MM.1S (cell line): ENCODE results near the gene LDHAL6A.

Experiments
- DNase-seq: peaks from one replicate; pipeline ENCODE4 v3.0.0-alpha.2; 2015
- H2AFZ ChIP-seq: fragments of 300-600 bp; sonication (generic); 2 replicates; pipeline ENCODE4 v1.6.0; 2016; ENCODE audit warnings: antibody characterized with exemption, low read length
- H3F3A ChIP-seq: fragments of 300-600 bp; sonication (generic); 2 replicates; pipeline ENCODE4 v1.6.1; 2016; ENCODE audit warnings: mild to moderate bottlenecking, antibody characterized with exemption, low read length, moderate library complexity, mixed read lengths; ENCODE audit not compliant: insufficient read depth
- H3K27ac ChIP-seq: fragments of 300-600 bp; sonication (generic); 2 replicates; pipeline ENCODE4 v1.5.1; 2016; ENCODE audit warnings: mild to moderate bottlenecking, low read length
- H3K27me3 ChIP-seq: fragments of 300-600 bp; sonication (generic); replicated peaks from 2 replicates; pipeline ENCODE4 v1.6.0; 2016; ENCODE audit warnings: low read length; ENCODE audit not compliant: insufficient read depth
- H3K36me3 ChIP-seq: fragments of 300-600 bp; sonication (generic); replicated peaks from 2 replicates; pipeline ENCODE4 v1.6.1; 2016; ENCODE audit warnings: mild to moderate bottlenecking, low read length, mixed read lengths; ENCODE audit not compliant: insufficient read depth
- H3K4me1 ChIP-seq: fragments of 300-600 bp; sonication (generic); 2 replicates; pipeline ENCODE4 v1.6.1; 2016; ENCODE audit warnings: low read length, mixed read lengths
- H3K4me2 ChIP-seq: fragments of 300-600 bp; sonication (generic); 2 replicates; pipeline ENCODE4 v1.6.0; 2016; ENCODE audit warnings: low read depth, low read length
- H3K4me3 ChIP-seq: fragments of 300-600 bp; sonication (generic); 2 replicates; pipeline ENCODE4 v1.5.1; 2016; ENCODE audit warnings: low read length, mixed read lengths
- H3K79me2 ChIP-seq: fragments of 300-600 bp; sonication (generic); 2 replicates; pipeline ENCODE4 v1.6.1; 2016; ENCODE audit warnings: mixed run types, low read length, mixed read lengths
- H3K9ac ChIP-seq: fragments of 300-600 bp; sonication (generic); 2 replicates; pipeline ENCODE4 v1.6.1; 2016; ENCODE audit warnings: low read length, mixed read lengths
- H3K9me2 ChIP-seq: fragments of 300-600 bp; sonication (generic); replicated peaks from 2 replicates; pipeline ENCODE4 v1.6.1; 2016; ENCODE audit warnings: mild to moderate bottlenecking, low read length, mixed read lengths; ENCODE audit not compliant: insufficient read depth
- H3K9me3 ChIP-seq: fragments of 300-600 bp; sonication (generic); replicated peaks from 2 replicates; pipeline ENCODE4 v1.6.1; 2016; ENCODE audit warnings: mild to moderate bottlenecking, low read length, mixed read lengths; ENCODE audit not compliant: insufficient read depth
- H4K20me1 ChIP-seq: fragments of 300-600 bp; sonication (generic); 2 replicates; pipeline ENCODE4 v1.6.1; 2016; ENCODE audit warnings: mild to moderate bottlenecking, low read length, moderate library complexity, mixed read lengths; ENCODE audit not compliant: insufficient read depth
- CTCF ChIP-seq: fragments of 300-600 bp; sonication (generic); IDR thresholded peaks from 2 replicates; pipeline ENCODE4 v1.5.1; 2016; ENCODE audit warnings: antibody characterized with exemption, low read length, mixed read lengths
- EZH2 ChIP-seq: fragments of 300-600 bp; sonication (generic); optimal IDR thresholded peaks from 2 replicates; pipeline ENCODE3; 2017; ENCODE audit warnings: low read depth, mild to moderate bottlenecking, antibody characterized with exemption, low read length, mixed read lengths
- EZH2phosphoT487 ChIP-seq: fragments of 300-600 bp; sonication (generic); IDR thresholded peaks from 2 replicates; pipeline ENCODE4 v1.6.1; 2018; ENCODE audit warnings: antibody characterized with exemption, low read length

Gene LDHAL6A

GRCh38 chr11:18419040-18419439 lies 36.6 kb upstream of the LDHAL6A start:
- no peak for DNase-seq
- Histone ChIP-seq H3K4me3 (no peak overlapping the region), H3K36me3 (no peaks in the 10 kb centered on the region), H3K9me3 (no peaks in the 10 kb centered on the region), H3K79me2 (no peaks in the 10 kb centered on the region), H2AFZ (no peak overlapping the region), H3K4me1 (no peaks in the 10 kb centered on the region), H3K4me2 (no peak overlapping the region), H3K27me3 (no peaks in the 10 kb centered on the region), H3K27ac (no peak overlapping the region), H3K9me2 (no peaks in the 10 kb centered on the region), H3K9ac (no peak overlapping the region), H3F3A (no peaks in the 10 kb centered on the region), H4K20me1 (no peaks in the 10 kb centered on the region)
- TF ChIP-seq EZH2 (no peak), CTCF (no peak), EZH2phosphoT487 (no peak)

GRCh38 chr11:18420067-18420466 lies 35.6 kb upstream of the LDHAL6A start:
- Histone ChIP-seq H3K27me3 (no peaks in the 10 kb centered on the region), H3K4me3 (no peak overlapping the region), H3K4me2 (no peak overlapping the region), H2AFZ (no peak overlapping the region), H3K4me1 (no peaks in the 10 kb centered on the region), H3K9ac (no peak overlapping the region), H3K36me3 (no peaks in the 10 kb centered on the region), H3F3A (no peaks in the 10 kb centered on the region), H4K20me1 (no peaks in the 10 kb centered on the region), H3K79me2 (no peaks in the 10 kb centered on the region), H3K9me3 (no peaks in the 10 kb centered on the region), H3K27ac (no peak overlapping the region), H3K9me2 (no peaks in the 10 kb centered on the region)
- TF ChIP-seq CTCF (no peak), EZH2phosphoT487 (no peak), EZH2 (no peak)
- no peak for DNase-seq

GRCh38 chr11:18427240-18427639 lies 28.4 kb upstream of the LDHAL6A start:
- Histone ChIP-seq H3K4me1 (no peaks in the 10 kb centered on the region), H3K4me2 (no peak overlapping the region), H3K36me3 (no peaks in the 10 kb centered on the region), H3K9me2 (no peaks in the 10 kb centered on the region), H2AFZ (no peak overlapping the region), H3K27ac (no peak overlapping the region), H3K9me3 (no peaks in the 10 kb centered on the region), H3K9ac (no peak overlapping the region), H3K4me3 (no peak overlapping the region), H3K79me2 (no peaks in the 10 kb centered on the region), H3K27me3 (no peaks in the 10 kb centered on the region), H4K20me1 (no peaks in the 10 kb centered on the region), H3F3A (no peaks in the 10 kb centered on the region)
- no peak for DNase-seq
- TF ChIP-seq EZH2, result no peak

GRCh38 chr11:18429332-18429731 lies 26.3 kb upstream of the LDHAL6A start:
- Histone ChIP-seq H2AFZ (no peak overlapping the region), H3K9me2 (no peaks in the 10 kb centered on the region)
- no peak for TF ChIP-seq CTCF
- no peak for TF ChIP-seq EZH2
- TF ChIP-seq EZH2phosphoT487, result no peak

More at GRCh38 chr11:18429332-18429731, 26.3 kb upstream of the LDHAL6A start:
- Histone ChIP-seq H3K4me2 (no peak overlapping the region), H3F3A (no peaks in the 10 kb centered on the region), H3K36me3 (no peaks in the 10 kb centered on the region), H3K27ac (no peak overlapping the region), H3K9me3 (no peaks in the 10 kb centered on the region), H3K79me2 (no peaks in the 10 kb centered on the region), H3K4me1 (no peaks in the 10 kb centered on the region), H4K20me1 (no peaks in the 10 kb centered on the region), H3K4me3 (no peak overlapping the region), H3K9ac (no peak overlapping the region), H3K27me3 (no peaks in the 10 kb centered on the region)
- no peak for DNase-seq
